ENCODE measurements around the gene CFAP57.

- TF ChIP-seq, protein P1, sequence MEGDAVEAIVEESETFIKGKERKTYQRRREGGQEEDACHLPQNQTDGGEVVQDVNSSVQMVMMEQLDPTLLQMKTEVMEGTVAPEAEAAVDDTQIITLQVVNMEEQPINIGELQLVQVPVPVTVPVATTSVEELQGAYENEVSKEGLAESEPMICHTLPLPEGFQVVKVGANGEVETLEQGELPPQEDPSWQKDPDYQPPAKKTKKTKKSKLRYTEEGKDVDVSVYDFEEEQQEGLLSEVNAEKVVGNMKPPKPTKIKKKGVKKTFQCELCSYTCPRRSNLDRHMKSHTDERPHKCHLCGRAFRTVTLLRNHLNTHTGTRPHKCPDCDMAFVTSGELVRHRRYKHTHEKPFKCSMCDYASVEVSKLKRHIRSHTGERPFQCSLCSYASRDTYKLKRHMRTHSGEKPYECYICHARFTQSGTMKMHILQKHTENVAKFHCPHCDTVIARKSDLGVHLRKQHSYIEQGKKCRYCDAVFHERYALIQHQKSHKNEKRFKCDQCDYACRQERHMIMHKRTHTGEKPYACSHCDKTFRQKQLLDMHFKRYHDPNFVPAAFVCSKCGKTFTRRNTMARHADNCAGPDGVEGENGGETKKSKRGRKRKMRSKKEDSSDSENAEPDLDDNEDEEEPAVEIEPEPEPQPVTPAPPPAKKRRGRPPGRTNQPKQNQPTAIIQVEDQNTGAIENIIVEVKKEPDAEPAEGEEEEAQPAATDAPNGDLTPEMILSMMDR (IDR thresholded peaks at IDR 0.05), result no peak
- TF ChIP-seq POLR2A (IDR thresholded peaks at IDR 0.05), result no peak
Measured at GRCh38 chr1:43152866-43153265, 19.3 kb upstream of the CFAP57 start.

Measured in transverse colon (tissue), 3 donors.